Upper lobe of left lung (tissue), 6 donors: ENCODE data around the gene SPDYE5. TPM values are rescaled to one million over a fixed set of nuclear protein-coding genes. Genes with fewer than 3 reads are reported as not detected.
"Not testable (repeated sequence)": the region's sequence is repeated elsewhere in the genome, so short reads cannot be mapped to it uniquely, and the experiment has no call there.

Experiments used
- ATAC-seq, 2 donors: fragments of 200-7000 bp; cut with Tn5 transposase; one replicate each; pipeline ENCODE4 v1.9.1; 2022; ENCODE audit warnings: mild to moderate bottlenecking in 2 of 2, moderate library complexity in 2 of 2; ENCODE audit not compliant: low FRiP score in 2 of 2
- DNase-seq, 2 donors: peaks; one replicate each; pipeline ENCODE4 v3.0.0-alpha.2; 2019 to 2020
- H3K27ac ChIP-seq, 4 donors: fragments of 200-600 bp; sonication (generic); one replicate each; pipeline ENCODE4 v1.5.1; 2016 to 2019
- H3K27me3 ChIP-seq, 4 donors: fragments of 200-600 bp; sonication (generic); one replicate each; pipeline ENCODE4 v1.5.1; 2017 to 2019
- H3K36me3 ChIP-seq, 4 donors: fragments of 200-600 bp; sonication (generic); one replicate each; pipeline ENCODE4 v1.5.1; 2016 to 2019
- H3K4me1 ChIP-seq, 4 donors: fragments of 200-600 bp; sonication (generic); one replicate each; pipeline ENCODE4 v1.5.1; 2018 to 2019
- H3K4me3 ChIP-seq, 4 donors: fragments of 200-600 bp; sonication (generic); one replicate each; pipeline ENCODE4 v1.5.1; 2017 to 2019; ENCODE audit warnings: mild to moderate bottlenecking in 2 of 4, moderate library complexity in 1 of 4
- H3K9me3 ChIP-seq, 4 donors: fragments of 200-600 bp; sonication (generic); one replicate each; pipeline ENCODE4 v1.5.1; 2018 to 2019
- POLR2A ChIP-seq, 4 donors: fragments of 450-650 bp; IDR thresholded peaks; one replicate each; pipeline ENCODE4 v1.5.1; 2016 to 2017; ENCODE audit warnings: antibody characterized with exemption in 4 of 4, mild to moderate bottlenecking in 2 of 4
- WGBS, 2 donors: methylation state at CpG; one replicate each; pipeline ENCODE4 v1.1.5; 2017 to 2018; 5-methylcytosine and 5-hydroxymethylcytosine counted together
- total RNA-seq, 6 donors: library from RNA; depleted of rRNA in 4 of 6; stranded (reverse); fragments of >200 nt in 4 of 6; gene quantifications; one replicate each; pipeline versions ENCODE4 v1.1.0 to v1.2.1, GENCODE V29; 2016 to 2021
- TF ChIP-seq, protein P1 (sequence below), 6 experiments: fragments of 450-650 bp in 4 of 6; fragments of 200-600 bp in 2 of 6; sonication (generic) in 2 of 6; IDR thresholded peaks; one replicate each; pipeline ENCODE4 v1.5.1; 2016 to 2019; ENCODE audit warnings: antibody characterized with exemption in 6 of 6
- donor health status: DM: no; HTN: no; CAD: no; lungs with moderate emphysema.
- donor health status: DM: no; HTN: yes; CAD: no; lungs with severe emphysema.

Gene SPDYE5, protein sequence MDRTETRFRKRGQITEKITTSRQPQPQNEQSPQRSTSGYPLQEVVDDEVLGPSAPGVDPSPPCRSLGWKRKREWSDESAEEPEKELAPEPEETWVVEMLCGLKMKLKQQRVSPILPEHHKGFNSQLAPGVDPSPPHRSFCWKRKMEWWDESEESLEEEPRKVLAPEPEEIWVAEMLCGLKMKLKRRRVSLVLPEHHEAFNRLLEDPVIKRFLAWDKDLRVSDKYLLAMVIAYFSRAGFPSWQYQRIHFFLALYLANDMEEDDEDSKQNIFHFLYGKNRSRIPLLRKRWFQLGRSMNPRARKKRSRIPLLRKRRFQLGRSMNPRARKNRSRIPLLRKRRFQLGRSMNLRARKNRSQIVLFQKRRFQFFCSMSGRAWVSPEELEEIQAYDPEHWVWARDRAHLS
- total RNA-seq, result not detected

DNA sequence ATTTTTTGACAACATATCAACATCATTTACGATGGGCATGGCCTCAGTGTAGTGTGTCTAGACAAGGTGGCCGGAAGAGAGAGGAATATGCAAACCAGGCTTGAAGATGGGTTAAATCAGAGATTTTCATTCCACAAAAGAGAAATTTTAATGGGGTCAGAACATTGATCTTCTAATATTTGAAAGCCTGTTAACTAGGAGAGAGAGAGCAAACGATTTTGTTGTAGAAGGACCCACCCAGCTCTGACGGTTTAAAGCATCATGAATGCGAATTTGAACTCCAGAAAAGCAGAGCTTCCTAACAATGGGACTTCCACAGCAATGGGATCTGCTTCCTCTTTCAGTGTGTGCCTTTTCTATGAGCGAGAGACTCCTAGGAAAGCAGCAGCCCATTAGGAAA lies at the start of gene SPDYE5:
Gene SPDYE5 (plus strand): TSS at position 301 of the 400 bp plus-strand sequence. CDS start 1,728 bp downstream, outside the sequence.
- not testable (repeated sequence) for H3K27ac ChIP-seq, H3K9me3 ChIP-seq, H3K36me3 ChIP-seq, H3K4me1 ChIP-seq, ATAC-seq, H3K4me3 ChIP-seq, H3K27me3 ChIP-seq, DNase-seq
- WGBS, 2 donors, result 77 to 83% methylated on average over 5 of the region's 6 CpGs

DNA sequence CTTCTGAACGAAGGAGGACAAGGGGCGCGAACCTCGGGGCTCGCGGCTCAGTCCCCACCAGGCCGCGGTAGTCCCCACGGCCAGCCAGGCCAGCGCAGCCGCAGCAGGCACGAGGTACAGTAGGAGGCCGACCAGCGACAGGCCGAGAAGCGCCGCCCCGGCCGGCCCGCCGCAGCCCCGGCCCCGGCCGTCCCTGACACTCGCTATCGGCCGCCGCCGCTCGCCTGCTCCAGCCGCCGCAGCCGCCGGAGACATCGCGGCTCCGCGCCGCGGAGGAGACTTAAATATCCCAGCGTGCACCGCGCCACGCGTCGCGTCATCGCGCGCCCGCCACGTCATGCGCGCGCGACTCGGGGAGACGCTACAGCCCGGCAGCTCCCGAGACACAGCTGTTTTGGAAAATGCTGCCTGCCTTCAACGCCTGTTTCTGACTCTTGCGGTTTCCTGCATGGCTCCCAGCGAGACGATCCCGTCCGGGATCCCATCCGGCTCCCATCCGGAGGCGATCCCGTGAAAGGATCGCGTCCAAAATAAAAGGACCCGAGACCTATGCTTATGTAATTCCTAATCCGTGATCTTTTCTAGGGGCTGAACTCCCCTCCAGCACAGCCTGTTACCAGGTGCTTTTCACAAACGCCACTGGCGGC lies 49.5 kb upstream of the SPDYE5 start:
- WGBS, 2 donors, result 0% methylated on average over 2 of the region's 76 CpGs; no CpG with 5 or more reads in 1 of the 2 donors
- peak in 1 of 2 donors; percentile 88 for DNase-seq
- TF ChIP-seq, protein P1, sequence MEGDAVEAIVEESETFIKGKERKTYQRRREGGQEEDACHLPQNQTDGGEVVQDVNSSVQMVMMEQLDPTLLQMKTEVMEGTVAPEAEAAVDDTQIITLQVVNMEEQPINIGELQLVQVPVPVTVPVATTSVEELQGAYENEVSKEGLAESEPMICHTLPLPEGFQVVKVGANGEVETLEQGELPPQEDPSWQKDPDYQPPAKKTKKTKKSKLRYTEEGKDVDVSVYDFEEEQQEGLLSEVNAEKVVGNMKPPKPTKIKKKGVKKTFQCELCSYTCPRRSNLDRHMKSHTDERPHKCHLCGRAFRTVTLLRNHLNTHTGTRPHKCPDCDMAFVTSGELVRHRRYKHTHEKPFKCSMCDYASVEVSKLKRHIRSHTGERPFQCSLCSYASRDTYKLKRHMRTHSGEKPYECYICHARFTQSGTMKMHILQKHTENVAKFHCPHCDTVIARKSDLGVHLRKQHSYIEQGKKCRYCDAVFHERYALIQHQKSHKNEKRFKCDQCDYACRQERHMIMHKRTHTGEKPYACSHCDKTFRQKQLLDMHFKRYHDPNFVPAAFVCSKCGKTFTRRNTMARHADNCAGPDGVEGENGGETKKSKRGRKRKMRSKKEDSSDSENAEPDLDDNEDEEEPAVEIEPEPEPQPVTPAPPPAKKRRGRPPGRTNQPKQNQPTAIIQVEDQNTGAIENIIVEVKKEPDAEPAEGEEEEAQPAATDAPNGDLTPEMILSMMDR (IDR thresholded peaks at IDR 0.05), result peak in 1 of 6 experiments; percentile 31
- TF ChIP-seq POLR2A (IDR thresholded peaks at IDR 0.05), result peak in 3 of 4 donors; percentile 49 to 80 (median 70)
- ATAC-seq, result peak; percentile 94 to 99
- H3K9me3 ChIP-seq, H3K27me3 ChIP-seq, H3K4me1 ChIP-seq: not testable (repeated sequence)
- Histone ChIP-seq H3K36me3 (peaks cover 6 to 28% (median 22%) of the 10 kb centered on the region in 4 donors), H3K4me3 (peak overlapping the region; percentile 42 to 61 (median 58)), H3K27ac (peak overlapping the region; percentile 76 to 89 (median 82))

DNA sequence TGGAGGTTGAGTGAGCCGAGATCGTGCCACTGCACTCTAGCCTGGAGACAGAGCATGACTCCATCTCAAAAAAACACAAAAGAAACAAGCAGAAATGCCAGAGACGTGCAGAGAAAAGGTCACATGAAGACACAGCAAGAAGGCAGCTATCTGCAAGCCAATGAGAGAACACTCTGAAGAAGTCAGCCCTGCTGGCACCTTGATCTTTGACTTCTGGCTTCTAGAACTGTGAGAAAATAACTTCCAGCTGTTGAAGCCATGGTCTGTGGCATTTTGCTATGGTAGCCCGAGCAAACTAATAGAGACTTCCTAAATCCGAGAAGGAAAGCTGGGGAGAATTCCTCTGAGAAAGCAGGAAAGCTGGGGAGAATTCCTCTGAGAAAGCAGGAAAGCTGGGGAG lies 42.2 kb upstream of the SPDYE5 start:
- H3K27me3 ChIP-seq, DNase-seq, H3K9me3 ChIP-seq, H3K36me3 ChIP-seq, H3K4me1 ChIP-seq, ATAC-seq, H3K4me3 ChIP-seq, H3K27ac ChIP-seq: not testable (repeated sequence)
- 94 to 100% methylated on average over 2 of the region's 5 CpGs for WGBS, 2 donors

DNA sequence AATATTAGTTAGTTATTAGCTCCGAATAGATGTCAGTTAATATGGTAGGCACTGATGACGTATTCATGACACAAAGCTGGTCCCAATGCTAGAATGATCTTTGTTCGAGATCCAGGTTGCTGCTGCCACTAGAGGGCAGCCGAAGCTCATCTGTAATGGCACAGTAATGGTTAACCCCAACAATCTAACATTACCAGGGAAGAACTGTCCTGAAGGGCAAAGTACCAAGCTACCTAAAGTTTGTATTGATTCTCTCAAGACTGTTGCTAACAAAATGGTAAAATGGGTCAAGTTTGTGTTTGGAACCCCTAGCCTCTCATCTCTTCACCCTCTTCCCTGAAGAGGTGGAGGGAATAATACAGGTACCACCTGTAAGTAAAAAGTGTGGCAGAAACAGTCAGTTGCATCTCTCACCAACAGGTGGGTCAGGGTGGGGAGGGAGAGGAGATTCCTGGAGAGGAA lies 39.6 kb upstream of the SPDYE5 start:
- 5% methylated on average over 3 to 4 of the region's 4 CpGs for WGBS, 2 donors
- not testable (repeated sequence) for H3K4me3 ChIP-seq, H3K27me3 ChIP-seq, H3K9me3 ChIP-seq, DNase-seq, H3K27ac ChIP-seq, H3K36me3 ChIP-seq, H3K4me1 ChIP-seq
- peak; percentile 65 to 87 for ATAC-seq
- TF ChIP-seq, protein P1 (IDR thresholded peaks at IDR 0.05), result peak in 2 of 6 experiments; percentile 25 to 40

DNA sequence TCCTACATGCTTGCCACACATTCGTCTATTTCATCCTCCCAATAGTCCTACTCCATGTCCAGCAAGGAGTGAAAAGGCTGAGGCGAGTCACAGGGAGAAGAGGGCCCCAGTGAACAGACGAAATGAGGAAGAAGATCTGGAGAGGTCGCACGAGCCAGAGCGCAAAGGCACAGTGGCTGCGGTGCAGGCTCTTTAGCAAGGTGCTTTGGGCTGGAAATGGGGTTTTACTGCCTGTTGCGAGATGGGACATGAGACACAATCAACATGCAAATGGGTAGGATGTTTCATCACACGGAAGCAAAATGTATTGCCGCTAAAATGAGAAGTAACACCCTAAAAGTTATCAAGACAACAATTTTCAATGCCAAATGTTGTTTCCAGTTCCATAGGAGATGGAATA lies 35.7 kb upstream of the SPDYE5 start:
- H3K27ac ChIP-seq, H3K4me1 ChIP-seq, H3K27me3 ChIP-seq, H3K9me3 ChIP-seq, DNase-seq, H3K36me3 ChIP-seq, H3K4me3 ChIP-seq: not testable (repeated sequence)
- 30 to 87% methylated on average over 5 to 9 of the region's 10 CpGs for WGBS, 2 donors
- ATAC-seq, result peak in 1 of 2 donors; percentile 36

DNA sequence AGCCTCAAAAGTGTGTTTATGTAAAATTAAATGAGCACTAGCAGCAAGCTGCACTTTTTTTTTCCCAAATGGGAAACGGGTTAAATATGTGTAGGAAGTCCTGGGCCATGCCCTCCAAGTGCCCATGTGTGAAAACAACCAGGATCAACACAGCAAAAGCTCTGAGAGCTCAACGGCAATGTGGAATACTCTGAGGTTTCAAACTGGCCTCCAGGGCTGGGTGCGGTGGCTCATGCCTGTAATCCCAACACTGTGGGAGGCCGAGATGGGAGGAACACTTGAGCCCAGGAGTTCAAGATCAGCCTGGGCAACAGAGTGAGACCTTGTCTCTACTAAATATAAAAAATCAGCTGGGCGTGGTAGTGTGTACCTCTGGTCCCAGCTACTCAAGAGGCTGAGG lies 34.1 kb upstream of the SPDYE5 start:
- H3K27ac ChIP-seq, H3K4me1 ChIP-seq, DNase-seq, ATAC-seq, H3K27me3 ChIP-seq, H3K4me3 ChIP-seq, H3K36me3 ChIP-seq, H3K9me3 ChIP-seq: not testable (repeated sequence)
- no CpG with 5 or more reads among the region's 5 CpGs for WGBS, 2 donors

DNA sequence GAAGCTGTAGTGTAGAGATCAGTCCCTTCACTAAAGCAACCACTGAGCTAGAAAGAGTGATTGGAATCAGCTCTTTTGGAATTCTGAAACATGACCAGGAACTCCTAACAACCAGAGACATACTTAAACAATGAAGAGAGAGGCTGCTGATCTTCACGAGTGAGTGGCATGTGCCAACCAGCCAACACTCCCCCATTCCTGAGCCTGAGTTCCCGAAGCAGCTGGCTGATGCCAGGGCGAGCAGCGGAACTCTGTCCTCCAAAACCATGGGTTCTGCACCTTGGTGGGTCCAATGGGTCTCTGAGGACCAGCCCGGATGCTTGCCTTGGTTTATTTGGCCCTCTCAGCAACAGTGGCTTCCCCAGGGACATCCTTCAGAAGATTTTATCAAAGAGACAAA lies 31.6 kb upstream of the SPDYE5 start:
- H3K27me3 ChIP-seq, H3K4me3 ChIP-seq, H3K4me1 ChIP-seq, ATAC-seq, DNase-seq, H3K27ac ChIP-seq, H3K9me3 ChIP-seq, H3K36me3 ChIP-seq: not testable (repeated sequence)
- 50 to 60% methylated on average over 1 of the region's 5 CpGs for WGBS, 2 donors

DNA sequence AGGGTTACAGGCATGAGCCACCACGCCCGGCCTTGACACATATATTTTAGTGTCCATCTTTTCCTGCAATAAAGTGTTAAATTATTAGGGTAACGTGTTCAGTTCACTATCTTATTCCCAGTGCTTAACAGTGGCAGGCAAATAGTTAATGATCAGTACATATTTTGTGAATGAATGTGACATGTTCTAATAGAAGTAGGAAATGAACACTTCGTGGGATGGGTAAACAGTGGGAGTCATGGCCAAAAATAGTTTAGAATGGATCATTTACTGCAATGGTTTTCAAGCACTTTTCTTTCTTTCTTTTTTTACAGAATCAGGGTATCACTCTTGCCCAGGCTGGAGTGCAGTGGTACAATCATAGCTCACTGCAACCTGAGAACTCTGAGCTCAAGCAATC lies 22.0 kb upstream of the SPDYE5 start:
- not testable (repeated sequence) for H3K9me3 ChIP-seq, DNase-seq, H3K4me1 ChIP-seq, H3K4me3 ChIP-seq, H3K27me3 ChIP-seq, ATAC-seq, H3K27ac ChIP-seq
- 89 to 100% methylated on average over 3 of the region's 4 CpGs for WGBS, 2 donors
- peaks cover 0 to 39% (median 12%) of the 10 kb centered on the region in 4 donors for H3K36me3 ChIP-seq

DNA sequence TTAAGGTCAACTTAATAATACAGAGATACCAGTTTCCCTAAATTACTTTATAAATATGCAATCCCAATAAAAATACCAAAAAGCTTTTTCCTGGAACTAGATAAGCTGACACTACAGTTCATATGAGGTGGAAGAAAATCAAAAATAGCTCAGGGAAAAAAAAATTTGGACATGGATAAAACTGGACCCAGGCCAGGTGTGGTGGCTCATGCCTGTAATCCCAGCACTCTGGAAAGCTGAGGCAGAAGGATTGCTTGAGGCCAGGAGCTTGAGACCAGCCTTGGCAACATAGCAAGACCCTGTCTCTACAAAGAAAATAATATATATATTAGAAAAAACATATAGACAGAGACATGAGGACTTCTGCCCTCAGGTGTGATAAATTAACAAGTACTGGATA lies 14.7 kb upstream of the SPDYE5 start:
- H3K4me1 ChIP-seq, DNase-seq, ATAC-seq, H3K27me3 ChIP-seq, H3K9me3 ChIP-seq, H3K4me3 ChIP-seq, H3K27ac ChIP-seq: not testable (repeated sequence)
- peaks cover 0 to 29% (median 9%) of the 10 kb centered on the region in 4 donors for H3K36me3 ChIP-seq

DNA sequence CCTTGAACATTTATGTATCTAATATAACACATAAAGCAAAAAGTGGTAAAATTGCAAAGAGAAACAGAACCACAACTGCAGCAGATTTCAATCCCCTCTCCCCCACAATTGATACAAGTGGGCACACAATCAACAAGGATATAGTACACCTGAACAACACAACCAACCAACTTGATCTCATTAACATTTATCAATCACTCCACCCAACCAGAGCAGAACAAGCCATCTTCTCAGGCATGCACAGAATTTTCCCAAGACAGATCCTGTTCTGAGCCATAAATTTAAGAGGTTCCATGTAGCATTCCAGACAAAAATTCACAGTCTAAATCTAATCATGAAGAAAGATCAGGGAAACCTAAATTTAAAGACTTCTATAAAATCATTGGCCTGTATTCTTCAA lies 11.8 kb upstream of the SPDYE5 start:
- ATAC-seq, H3K27ac ChIP-seq, H3K27me3 ChIP-seq, H3K4me3 ChIP-seq, DNase-seq, H3K9me3 ChIP-seq, H3K4me1 ChIP-seq, H3K36me3 ChIP-seq: not testable (repeated sequence)
